Spinal cord (tissue), 10 donors: ENCODE results near the gene FAM131B. TPM values are rescaled to one million over a fixed set of nuclear protein-coding genes. Genes with fewer than 3 reads are reported as not detected.
A peak's percentile ranks its signal among the peaks of the same experiment; 100 is the strongest.

Source experiments
- DNase-seq, 6 donors: peaks; one replicate each; pipeline versions ENCODE4 v3.0.0 to v3.0.0-alpha.2; 2013 to 2015; ENCODE audit warnings: low spot score in 6 of 6, low read depth in 4 of 6
- H3K27ac ChIP-seq: one replicate; pipeline ENCODE4 v1.5.1; 2013; ENCODE audit warnings: low read depth, low read length, control low read depth
- H3K27me3 ChIP-seq: one replicate; pipeline ENCODE4 v1.6.1; 2013; ENCODE audit warnings: low read length; ENCODE audit not compliant: control insufficient read depth, insufficient read depth
- H3K36me3 ChIP-seq: one replicate; pipeline ENCODE4 v1.6.1; 2013; ENCODE audit warnings: low read length; ENCODE audit not compliant: control insufficient read depth, insufficient read depth
- H3K4me1 ChIP-seq: one replicate; pipeline ENCODE4 v1.6.1; 2013; ENCODE audit warnings: low read length; ENCODE audit not compliant: control insufficient read depth, insufficient read depth
- H3K4me3 ChIP-seq: one replicate; pipeline ENCODE4 v1.5.1; 2013; ENCODE audit warnings: low read depth, low read length, control low read depth
- H3K9me3 ChIP-seq: one replicate; pipeline ENCODE4 v1.6.1; 2013; ENCODE audit warnings: low read length; ENCODE audit not compliant: control insufficient read depth, insufficient read depth
- WGBS: methylation state at CpG from one replicate; pipeline ENCODE4 v1.1.5; 2013; ENCODE audit warnings: missing lambda C conversion rate; ENCODE audit not compliant: insufficient coverage; 5-methylcytosine and 5-hydroxymethylcytosine counted together
- polyA plus RNA-seq, 2 donors: library from polyadenylated mRNA; unstranded; fragments of 120-200 nt; gene quantifications; one replicate each; pipeline ENCODE4 v1.2.1, GENCODE V29; 2013; ENCODE audit not compliant: insufficient read length in 2 of 2
- total RNA-seq, 2 donors: library from RNA; depleted of rRNA in 1 of 2; stranded (reverse); fragments of 120-200 nt in 1 of 2; fragments of >200 nt in 1 of 2; gene quantifications; one replicate each; pipeline versions ENCODE4 v1.2.3 to v1.2.4, GENCODE V29; 2013 to 2014
- donor health status: healthy.

FAM131B gene
- total and polyA plus RNA-seq, 4 donors, result 26.7 to 112 (median 80.5) TPM

DNA sequence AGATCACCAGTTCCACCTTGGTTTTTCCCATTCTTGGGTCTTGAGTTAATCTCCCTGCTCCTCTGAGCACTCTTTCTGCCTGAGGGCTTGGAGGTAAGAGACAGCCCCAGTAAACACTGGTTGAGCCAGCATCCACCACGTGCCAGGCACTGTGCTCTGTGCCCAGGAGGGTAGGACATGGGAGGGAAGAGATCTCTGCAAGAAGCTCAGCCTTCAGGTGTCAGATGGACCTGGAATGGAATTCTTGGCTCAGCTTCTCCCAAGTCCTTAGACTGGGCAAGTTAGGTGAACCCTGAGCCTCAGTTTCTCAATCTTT lies 21.1 kb upstream of the FAM131B start:
- no peak overlapping the region for H3K27ac ChIP-seq
- no peaks in the 10 kb centered on the region for H3K9me3 ChIP-seq
- H3K36me3 ChIP-seq, result peaks cover 57% of the 10 kb centered on the region
- DNase-seq, result no peak
- H3K4me1 ChIP-seq, result peaks cover 65% of the 10 kb centered on the region
- H3K4me3 ChIP-seq, result no peak overlapping the region
- H3K27me3 ChIP-seq, result no peaks in the 10 kb centered on the region
- 82% methylated on average over 1 of the region's 1 CpG for WGBS

DNA sequence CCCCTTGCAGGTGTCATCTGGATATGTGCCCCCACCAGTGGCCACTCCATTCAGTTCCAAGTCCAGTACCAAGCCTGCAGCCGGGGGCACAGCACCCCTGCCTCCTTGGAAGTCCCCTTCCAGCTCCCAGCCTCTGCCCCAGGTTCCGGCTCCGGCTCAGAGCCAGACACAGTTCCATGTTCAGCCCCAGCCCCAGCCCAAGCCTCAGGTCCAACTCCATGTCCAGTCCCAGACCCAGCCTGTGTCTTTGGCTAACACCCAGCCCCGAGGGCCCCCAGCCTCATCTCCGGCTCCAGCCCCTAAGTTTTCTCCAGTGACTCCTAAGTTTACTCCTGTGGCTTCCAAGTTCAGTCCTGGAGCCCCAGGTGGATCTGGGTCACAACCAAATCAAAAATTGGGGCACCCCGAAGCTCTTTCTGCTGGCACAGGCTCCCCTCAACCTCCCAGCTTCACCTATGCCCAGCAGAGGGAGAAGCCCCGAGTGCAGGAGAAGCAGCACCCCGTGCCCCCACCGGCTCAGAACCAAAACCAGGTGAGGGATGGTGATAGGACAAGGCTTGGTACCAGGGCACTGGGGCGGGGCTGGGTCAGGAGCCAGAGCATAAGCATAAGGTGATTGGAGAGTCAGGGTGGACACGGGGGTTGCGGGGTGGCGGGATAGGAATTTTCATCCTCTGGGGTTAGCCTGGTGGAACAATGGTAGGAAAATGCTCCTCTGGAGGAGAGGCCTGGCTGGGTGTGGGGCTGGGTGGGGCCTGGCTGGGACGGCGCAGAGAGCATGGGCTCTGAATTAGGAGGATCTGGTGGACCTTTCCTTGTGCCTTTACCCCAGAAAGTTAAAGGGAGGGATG lies 20.5 kb upstream of the FAM131B start:
- WGBS, result 81% methylated on average over 13 of the region's 15 CpGs
- Histone ChIP-seq H3K9me3 (no peaks in the 10 kb centered on the region), H3K27me3 (no peaks in the 10 kb centered on the region), H3K4me3 (peak overlapping the region; percentile 82), H3K27ac (no peak overlapping the region), H3K4me1 (peaks cover 67% of the 10 kb centered on the region), H3K36me3 (peaks cover 51% of the 10 kb centered on the region)
- DNase-seq, result no peak

DNA sequence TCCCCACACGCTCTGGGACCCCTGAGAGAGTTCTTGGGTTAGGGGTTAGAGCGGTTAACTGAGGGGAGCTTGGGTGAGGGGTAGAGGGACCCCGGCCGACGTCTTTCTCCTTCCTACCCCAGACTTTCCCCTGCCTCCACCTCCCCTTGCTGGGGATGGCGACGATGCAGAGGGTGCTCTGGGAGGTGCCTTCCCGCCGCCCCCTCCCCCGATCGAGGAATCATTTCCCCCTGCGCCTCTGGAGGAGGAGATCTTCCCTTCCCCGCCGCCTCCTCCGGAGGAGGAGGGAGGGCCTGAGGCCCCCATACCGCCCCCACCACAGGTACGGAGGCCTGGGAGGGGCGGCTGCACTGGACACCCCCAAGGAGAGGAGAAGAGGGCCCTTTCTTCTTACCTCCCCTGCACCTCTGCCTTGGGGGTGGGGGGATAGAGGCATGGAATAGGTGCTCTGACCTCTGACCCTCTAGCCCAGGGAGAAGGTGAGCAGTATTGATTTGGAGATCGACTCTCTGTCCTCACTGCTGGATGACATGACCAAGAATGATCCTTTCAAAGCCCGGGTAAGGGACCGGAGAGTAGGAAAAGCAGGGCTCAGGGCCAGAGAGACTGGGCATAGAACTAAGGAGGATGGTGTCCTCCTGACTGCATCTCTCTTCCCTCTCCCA lies 19.7 kb upstream of the FAM131B start:
- Histone ChIP-seq H3K27ac (peak overlapping the region; percentile 80), H3K27me3 (no peaks in the 10 kb centered on the region), H3K4me1 (peaks cover 62% of the 10 kb centered on the region), H3K4me3 (peak overlapping the region; percentile 82), H3K36me3 (peaks cover 43% of the 10 kb centered on the region), H3K9me3 (no peaks in the 10 kb centered on the region)
- 6% methylated on average over 3 of the region's 21 CpGs for WGBS
- no peak for DNase-seq

DNA sequence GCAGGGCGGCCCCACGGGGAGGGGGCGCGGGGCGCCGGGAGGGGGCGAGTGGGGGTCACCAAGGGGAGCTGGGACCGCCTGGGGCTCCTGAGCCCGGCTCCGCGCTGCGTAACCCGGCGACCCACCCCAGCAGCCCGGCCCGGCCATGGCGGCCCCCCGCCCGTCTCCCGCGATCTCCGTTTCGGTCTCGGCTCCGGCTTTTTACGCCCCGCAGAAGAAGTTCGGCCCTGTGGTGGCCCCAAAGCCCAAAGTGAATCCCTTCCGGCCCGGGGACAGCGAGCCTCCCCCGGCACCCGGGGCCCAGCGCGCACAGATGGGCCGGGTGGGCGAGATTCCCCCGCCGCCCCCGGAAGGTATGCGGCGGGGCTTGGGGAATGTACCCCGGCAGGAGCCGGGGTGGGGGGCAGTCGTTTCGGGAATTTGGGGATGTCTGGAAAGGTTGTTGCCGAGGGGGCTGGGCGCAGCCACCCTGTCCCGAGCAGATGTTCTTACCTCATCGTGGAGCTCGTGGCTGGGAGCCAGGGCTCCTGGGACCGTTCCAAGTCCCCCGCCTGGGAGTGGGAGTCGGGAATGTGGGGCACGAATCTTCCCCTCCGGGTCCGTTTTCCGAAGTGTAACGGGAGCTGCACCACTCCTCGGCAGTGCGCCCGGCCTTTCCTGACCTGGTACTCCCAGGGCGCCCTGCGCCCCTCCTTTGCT lies 19.1 kb upstream of the FAM131B start:
- H3K4me1 ChIP-seq, result peaks cover 59% of the 10 kb centered on the region
- under 1% methylated on average over 56 of the region's 64 CpGs for WGBS
- H3K27ac ChIP-seq, result peak overlapping the region; percentile 80
- no peaks in the 10 kb centered on the region for H3K27me3 ChIP-seq
- DNase-seq, result peak in 2 of 6 donors; percentile 81 to 92
- H3K4me3 ChIP-seq, result peak overlapping the region; percentile 82
- H3K9me3 ChIP-seq, result no peaks in the 10 kb centered on the region
- peaks cover 40% of the 10 kb centered on the region for H3K36me3 ChIP-seq

DNA sequence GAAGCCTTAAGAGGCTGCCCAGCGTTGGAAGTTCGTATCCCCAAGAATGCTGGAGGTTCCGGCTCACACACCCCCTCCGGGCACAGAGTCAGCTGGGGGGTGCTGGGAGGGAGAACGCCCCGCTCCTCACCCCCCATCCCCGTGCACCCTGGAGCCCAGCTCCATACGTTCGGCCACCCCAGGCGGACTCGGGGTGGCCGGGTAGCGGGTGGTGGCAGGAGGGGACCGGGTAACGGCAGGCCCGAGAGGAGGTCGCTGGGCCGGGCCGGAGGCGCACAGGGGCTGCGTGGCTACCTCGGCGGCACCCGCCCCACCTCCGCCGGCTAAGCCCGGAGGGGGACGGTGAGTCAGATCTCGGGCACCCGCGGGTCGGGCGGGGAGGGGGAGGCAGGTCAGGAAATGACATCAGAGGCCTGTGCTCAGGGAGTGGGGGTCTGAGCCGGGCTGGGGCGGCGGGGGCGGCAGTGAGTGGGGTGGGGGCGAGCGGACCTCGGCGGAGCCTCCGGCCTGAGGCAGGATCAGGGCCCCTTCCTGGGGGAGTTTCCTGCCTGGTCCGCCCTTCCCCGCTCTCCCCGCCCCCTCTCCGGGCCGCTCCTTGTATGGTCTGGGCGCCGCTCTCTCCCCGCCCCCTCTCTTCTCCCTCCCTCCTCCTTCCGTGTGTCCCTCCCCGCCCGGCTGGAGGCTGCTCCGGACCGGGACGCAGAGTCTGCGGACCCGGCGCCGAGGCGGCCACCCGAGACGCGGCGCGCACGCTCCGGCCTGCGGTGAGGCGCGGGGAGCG lies 18.3 kb upstream of the FAM131B start, which contains the start of gene ZYX:
Gene ZYX, plus strand, starts transcription at position 700 of the 781 bp plus-strand sequence. CDS start 227 bp downstream, outside the sequence.
- DNase-seq, result peak in 4 of 6 donors; percentile 78 to 95 (median 88)
- 0% methylated on average over 68 of the region's 72 CpGs for WGBS

DNA sequence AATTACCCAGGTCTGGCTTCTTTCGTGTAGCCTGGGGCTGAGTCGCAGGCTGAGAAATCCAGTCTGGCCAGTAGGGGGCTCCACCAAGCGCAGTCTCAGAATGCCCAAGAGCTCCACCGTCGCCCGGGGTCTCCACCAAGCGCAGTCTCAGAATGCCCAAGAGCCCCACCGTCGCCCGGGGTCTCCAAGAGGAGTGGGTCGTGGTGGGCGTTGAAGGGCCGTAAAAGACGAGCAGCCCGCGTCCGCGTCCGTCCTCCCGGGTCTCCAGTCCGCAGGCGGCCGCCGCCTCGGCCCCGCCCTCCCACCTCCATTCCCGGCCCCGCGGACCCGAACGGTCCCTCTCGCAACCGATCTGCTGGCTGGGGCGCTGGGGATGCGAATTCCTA lies 17.7 kb upstream of the FAM131B start:
- H3K9me3 ChIP-seq, result no peaks in the 10 kb centered on the region
- DNase-seq, result peak; percentile 82 to 97 (median 86)
- H3K27ac ChIP-seq, result peak overlapping the region; percentile 95
- peak overlapping the region; percentile 70 for H3K4me3 ChIP-seq
- H3K27me3 ChIP-seq, result no peaks in the 10 kb centered on the region
- H3K4me1 ChIP-seq, result peaks cover 50% of the 10 kb centered on the region
- under 1% methylated on average over 35 of the region's 35 CpGs for WGBS
- H3K36me3 ChIP-seq, result peaks cover 30% of the 10 kb centered on the region

More for the DNA sequence above, 18.3 kb upstream of the FAM131B start, which contains the start of gene ZYX:
- peaks cover 51% of the 10 kb centered on the region for H3K4me1 ChIP-seq
- H3K27ac ChIP-seq, result peak within 1 kb of the TSS; percentile 95
- no peaks in the 10 kb centered on the region for H3K9me3 ChIP-seq
- peak within 1 kb of the TSS; percentile 82 for H3K4me3 ChIP-seq
- H3K36me3 ChIP-seq, result peaks cover 34% of the 10 kb centered on the region
- no peaks in the 10 kb centered on the region for H3K27me3 ChIP-seq

DNA sequence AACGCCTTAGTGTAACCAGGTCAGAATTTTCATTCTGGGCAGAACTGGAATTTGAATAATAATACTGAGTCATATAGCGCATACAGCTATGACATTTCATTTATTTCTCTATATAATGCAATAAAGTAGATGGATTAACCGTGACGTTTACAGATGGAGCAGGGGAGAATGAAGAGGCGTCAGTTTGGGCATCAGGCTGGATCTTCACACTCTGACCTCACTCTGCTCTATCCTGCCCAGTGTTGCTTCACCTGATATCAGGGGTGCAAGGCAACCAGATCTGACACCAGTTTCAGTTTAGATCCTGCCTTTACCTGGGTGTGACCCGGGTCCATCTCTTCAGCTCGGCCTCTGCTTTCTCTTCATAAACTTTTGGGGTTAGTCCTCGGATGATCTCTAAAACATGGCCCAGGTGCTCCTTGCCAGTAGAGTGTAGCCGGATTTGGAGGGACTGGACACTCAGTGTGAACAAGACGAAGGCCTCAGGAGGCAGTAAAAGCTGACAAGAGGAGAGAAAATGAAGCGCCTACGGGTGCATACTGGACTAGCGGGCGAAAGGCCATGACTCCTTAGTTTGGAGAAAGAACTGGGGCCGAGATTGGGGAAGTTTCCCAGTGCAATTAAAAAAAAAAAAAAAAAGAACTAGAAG lies 17.2 kb upstream of the FAM131B start:
- Histone ChIP-seq H3K4me3 (peak overlapping the region; percentile 70), H3K27ac (peak overlapping the region; percentile 95), H3K27me3 (no peaks in the 10 kb centered on the region), H3K4me1 (peaks cover 45% of the 10 kb centered on the region), H3K36me3 (peaks cover 25% of the 10 kb centered on the region), H3K9me3 (no peaks in the 10 kb centered on the region)
- DNase-seq, result no peak
- WGBS, result 41% methylated on average over 7 of the region's 15 CpGs

DNA sequence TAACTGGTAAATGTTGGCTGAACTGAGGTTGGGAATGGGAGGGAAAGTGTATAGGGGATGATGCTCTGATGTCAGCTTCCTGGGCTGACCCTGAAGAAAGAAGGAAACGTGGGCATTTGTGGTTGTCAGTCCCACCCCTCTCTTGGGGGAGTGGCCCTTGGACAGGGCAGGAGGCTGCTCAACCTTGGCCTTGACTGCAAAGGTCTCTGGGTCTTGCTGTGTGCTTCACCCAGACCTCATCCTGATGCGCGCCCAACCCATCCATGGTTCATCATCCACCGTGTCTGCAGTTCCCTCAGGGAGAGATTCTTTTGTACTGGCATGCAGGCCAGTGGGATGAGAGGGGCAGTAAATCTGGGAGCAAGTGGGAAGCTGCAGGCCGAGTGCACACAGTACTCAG lies 13.9 kb upstream of the FAM131B start:
- DNase-seq, result no peak
- 60% methylated on average over 1 of the region's 5 CpGs for WGBS
- Histone ChIP-seq H3K27ac (no peak overlapping the region), H3K9me3 (no peaks in the 10 kb centered on the region), H3K36me3 (no peaks in the 10 kb centered on the region), H3K4me1 (peaks cover 23% of the 10 kb centered on the region), H3K27me3 (no peaks in the 10 kb centered on the region), H3K4me3 (no peak overlapping the region)
